Central memory CD4-positive, alpha-beta T cell (primary cell): ENCODE measurements around the gene KLHDC10.
"Not testable (repeated sequence)": the region's sequence is repeated elsewhere in the genome, so short reads cannot be mapped to it uniquely, and the experiment has no call there.

Source experiments
- DNase-seq: peaks from one replicate; pipeline ENCODE4 v3.0.0; 2022

The KLHDC10 gene

DNA sequence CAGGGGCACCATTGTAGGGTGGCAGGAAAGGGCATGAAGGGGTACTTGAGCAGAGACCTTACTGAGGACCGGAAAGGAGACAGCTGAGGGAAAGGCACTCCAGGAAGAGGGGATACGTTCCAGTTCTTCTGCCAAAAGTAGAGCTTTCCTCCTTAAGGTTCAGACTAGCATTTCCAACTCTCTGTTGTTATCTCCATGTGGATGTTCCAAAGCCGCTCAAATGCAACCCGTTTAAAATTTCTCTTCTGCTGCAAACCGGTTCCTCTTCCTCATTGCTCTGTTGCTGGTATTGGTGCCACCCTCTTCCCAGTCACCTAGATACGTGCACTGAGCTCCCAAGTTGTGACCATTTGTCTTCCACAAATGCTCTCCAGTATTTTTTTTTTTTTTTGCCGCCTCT lies 87.4 kb downstream of the KLHDC10 start:
- no peak for DNase-seq

- DNase-seq, result no peak
These were observed 89.7 kb downstream of the KLHDC10 start for GRCh38 chr7:130160023-130160422.

DNA sequence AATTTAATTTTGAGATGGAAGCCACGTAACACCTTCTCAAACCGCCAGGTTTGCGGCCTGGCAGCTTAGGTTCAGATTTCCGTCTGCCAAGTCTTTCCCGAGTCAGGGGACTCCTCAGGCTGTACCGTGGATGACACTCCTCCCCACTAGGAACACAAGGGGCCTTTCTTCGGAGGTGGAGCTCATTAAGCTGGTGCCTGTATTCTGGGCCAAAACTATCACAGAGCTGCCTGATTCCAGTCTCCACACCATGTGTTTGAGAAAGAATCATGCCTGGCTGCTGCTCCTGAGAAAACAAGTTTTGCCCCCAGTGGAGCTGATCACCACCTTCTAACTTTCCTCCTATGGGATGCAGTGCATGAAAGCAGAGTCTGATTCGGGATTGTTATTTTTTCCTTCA lies 90.1 kb downstream of the KLHDC10 start:
- DNase-seq, result no peak

GRCh38 chr7:130162196-130162595 lies 91.9 kb downstream of the KLHDC10 start:
- no peak for DNase-seq

DNA sequence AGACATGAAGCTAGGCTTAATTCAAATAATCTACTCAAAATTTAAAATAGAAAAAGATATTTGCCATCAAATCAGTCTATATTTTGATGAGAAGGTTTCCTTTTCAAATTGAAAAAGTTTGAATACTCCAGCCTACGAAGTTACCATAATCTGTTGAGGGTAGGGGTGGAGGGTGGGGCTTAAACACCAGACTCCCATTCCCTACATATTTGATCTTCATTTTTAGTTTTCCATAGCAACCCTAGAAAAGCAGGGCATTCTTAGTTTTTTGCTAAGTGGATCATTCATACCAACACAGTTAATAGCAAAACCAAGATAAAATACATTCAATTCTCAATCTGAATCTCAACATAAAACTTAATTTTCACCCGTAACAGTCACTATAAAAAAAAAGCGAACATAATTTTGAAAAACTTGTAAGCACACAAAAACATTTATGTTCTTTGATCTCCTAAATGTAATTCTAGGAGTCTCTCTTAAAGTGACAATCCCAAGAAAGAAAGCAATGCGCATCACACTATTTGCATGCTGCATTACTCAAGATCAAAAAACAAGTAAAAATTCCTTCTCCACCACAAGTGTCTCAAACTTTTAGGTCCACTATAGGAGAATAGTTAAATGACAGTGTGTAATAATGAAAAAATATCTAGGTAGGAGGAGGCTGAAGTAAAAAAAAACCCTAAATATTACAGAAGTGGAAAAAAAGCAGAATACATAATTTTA lies 104.1 kb downstream of the KLHDC10 start:
- DNase-seq, result no peak

- no peak for DNase-seq
These were observed 107.9 kb downstream of the KLHDC10 start for GRCh38 chr7:130178251-130178650.

GRCh38 chr7:130179631-130180030 lies 109.3 kb downstream of the KLHDC10 start:
- no peak for DNase-seq

GRCh38 chr7:130180571-130181262 lies 110.4 kb downstream of the KLHDC10 start:
- no peak for DNase-seq

- no peak for DNase-seq
These were observed 110.9 kb downstream of the KLHDC10 start for GRCh38 chr7:130181263-130181605.

DNA sequence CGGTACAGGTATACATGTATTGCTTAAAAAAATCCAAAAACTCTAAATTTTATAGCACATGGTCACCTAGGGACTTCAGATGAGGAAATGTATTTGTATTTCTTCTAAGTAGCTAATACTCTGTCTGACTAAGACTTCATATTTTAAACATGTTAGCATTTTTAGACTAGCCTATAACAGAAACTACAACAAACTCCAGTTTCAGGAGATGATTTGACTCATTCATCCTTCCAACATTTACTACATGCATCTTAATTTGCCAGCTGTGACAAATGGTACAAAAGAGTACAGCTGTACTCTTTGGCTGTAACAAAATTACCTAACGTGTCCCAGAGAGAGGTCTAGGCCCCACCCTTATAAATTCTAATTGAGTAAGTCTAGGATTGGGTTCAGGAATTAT lies 112.7 kb downstream of the KLHDC10 start:
- DNase-seq, result no peak

DNA sequence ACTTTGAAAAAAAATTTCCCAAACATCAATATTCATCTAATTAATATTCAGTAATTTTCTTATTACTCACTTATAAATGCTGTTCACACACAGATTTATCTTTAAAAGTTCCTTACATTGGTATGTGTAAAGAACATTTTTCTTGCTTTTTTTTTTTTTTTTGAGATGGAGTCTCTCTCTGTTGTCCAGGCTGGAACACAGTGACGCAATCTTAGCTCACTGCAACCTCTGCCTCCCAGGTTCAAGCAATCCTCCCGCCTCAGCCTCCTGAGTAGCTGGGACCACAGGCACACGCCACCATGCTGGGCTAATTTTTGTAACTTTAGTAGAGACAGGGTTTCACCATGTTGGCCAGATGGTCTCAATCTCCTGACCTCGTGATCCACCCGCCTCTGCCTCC lies 114.0 kb downstream of the KLHDC10 start:
- not testable (repeated sequence) for DNase-seq
